ENCODE data around the gene ATF5.

ATF5 gene

DNA sequence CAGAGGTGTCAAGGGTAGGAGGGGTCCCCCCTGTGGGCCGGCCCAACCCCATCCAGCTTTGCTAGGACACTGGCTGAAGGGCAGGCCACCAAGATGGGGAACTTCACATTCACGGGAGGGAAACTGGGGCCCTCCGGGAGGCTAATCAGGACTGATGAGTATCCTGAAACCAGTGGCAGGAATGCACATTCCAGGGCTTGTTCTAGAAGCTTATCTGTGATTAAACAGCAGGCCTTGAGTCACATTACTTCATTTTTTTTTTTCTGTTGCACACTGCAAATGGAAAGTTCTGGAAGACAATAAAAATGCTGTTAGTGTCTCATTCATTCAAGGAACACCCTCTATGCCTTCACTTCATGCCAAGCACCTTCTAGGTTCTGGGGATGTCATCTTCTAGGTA is 47.5 kb downstream of the ATF5 start:
- H3K4me3 ChIP-seq (ENCODE audit: low read depth, low read length): no peak overlapping the region
- TF ChIP-seq, protein P1, sequence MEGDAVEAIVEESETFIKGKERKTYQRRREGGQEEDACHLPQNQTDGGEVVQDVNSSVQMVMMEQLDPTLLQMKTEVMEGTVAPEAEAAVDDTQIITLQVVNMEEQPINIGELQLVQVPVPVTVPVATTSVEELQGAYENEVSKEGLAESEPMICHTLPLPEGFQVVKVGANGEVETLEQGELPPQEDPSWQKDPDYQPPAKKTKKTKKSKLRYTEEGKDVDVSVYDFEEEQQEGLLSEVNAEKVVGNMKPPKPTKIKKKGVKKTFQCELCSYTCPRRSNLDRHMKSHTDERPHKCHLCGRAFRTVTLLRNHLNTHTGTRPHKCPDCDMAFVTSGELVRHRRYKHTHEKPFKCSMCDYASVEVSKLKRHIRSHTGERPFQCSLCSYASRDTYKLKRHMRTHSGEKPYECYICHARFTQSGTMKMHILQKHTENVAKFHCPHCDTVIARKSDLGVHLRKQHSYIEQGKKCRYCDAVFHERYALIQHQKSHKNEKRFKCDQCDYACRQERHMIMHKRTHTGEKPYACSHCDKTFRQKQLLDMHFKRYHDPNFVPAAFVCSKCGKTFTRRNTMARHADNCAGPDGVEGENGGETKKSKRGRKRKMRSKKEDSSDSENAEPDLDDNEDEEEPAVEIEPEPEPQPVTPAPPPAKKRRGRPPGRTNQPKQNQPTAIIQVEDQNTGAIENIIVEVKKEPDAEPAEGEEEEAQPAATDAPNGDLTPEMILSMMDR (IDR thresholded peaks at IDR 0.05; ENCODE audit: insufficient read depth, low read length, missing control alignments): no peak
- no peak for DNase-seq (ENCODE audit: low read depth, low spot score)
- ChIA-PET CTCF (interaction anchor here (1.0 kb wide), 1 partner anchor 39 kb away, joined by 3 read pairs; no protein-coding TSS in a partner anchor), POLR2A (no interaction called here)

DNA sequence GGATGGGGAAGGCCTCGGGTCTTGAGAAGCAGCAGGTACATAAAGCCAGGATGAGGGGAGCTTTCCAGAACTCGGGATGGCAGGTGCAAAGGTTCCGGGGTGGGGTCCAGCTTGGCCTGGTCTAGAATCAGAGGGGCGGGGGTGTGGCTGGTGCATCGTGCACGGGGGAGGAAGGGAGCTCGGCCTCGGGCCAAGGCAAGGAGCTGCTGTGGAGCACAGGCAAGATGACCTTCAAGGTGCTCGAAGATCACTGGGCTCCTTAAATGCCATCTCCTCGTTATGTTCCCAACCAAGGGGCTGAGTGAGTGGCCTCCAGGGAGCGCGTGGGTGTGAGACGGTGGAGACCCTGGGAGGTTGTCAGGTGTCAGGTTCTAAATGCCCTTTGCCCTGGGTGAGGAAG is 48.1 kb downstream of the ATF5 start:
- ChIA-PET CTCF (interaction anchor here (3.6 kb wide), 1 partner anchor 39 kb away, joined by 19 read pairs; no protein-coding TSS in a partner anchor), POLR2A (no interaction called here)
- no peak for DNase-seq (ENCODE audit: low read depth, low spot score)
- TF ChIP-seq, protein P1 (IDR thresholded peaks at IDR 0.05; ENCODE audit: insufficient read depth, low read length, missing control alignments): no peak
- no peak overlapping the region for H3K4me3 ChIP-seq (ENCODE audit: low read depth, low read length)

DNA sequence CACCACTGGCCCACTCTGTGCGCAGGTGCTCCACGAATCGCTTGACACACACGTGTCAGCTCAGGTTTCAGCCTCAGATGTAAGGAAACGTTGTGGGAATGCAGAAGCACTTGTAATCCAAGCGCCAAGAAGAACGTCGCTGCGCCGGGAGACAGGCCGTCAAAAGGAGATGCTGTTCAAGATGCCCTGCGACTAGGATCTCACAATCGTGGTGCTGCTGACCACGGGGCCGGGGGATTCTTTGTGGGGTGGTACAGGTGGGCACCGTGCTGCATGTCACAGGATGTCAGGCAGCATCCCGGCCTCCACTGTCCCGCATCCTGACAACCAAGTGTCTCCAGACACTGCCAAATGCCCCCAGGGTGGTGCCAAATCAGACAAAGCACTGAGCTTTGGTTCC is 48.9 kb downstream of the ATF5 start:
- TF ChIP-seq, protein P1 (IDR thresholded peaks at IDR 0.05; ENCODE audit: insufficient read depth, low read length, missing control alignments): no peak
- ChIA-PET CTCF (interaction anchor here (3.6 kb wide), 1 partner anchor 40 kb away, joined by 19 read pairs; no protein-coding TSS in a partner anchor), POLR2A (interaction anchor here (0.6 kb wide), 1 partner anchor 23 kb away, joined by 3 read pairs; no protein-coding TSS in a partner anchor)
- no peak overlapping the region for H3K4me3 ChIP-seq (ENCODE audit: low read depth, low read length)
- no peak for DNase-seq (ENCODE audit: low read depth, low spot score)

DNA sequence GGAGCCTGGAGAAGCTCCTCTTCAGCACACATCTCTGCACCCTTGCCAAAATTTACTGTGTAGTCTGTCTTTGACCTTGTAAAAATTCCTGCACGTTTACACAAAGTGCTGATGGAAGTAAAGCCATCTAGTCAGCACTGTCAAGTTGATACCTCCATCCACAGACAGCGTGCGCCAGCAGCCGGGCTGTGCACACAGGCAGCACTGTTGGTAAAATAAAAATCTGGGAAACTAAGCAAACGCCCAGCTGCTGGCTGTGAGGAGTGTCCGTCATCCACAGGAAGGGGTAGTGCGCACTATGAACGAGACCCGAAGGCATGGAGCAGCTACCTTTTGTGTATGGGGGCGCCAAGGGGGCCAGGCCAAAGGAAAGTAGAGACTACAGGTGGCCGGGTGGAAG is 49.3 kb downstream of the ATF5 start:
- no peak overlapping the region for H3K4me3 ChIP-seq (ENCODE audit: low read depth, low read length)
- DNase-seq (ENCODE audit: low read depth, low spot score): no peak
- ChIA-PET CTCF (interaction anchor here (3.6 kb wide), 1 partner anchor 41 kb away, joined by 19 read pairs; no protein-coding TSS in a partner anchor), POLR2A (interaction anchor here (0.6 kb wide), 1 partner anchor 24 kb away, joined by 3 read pairs; no protein-coding TSS in a partner anchor)
- TF ChIP-seq, protein P1 (IDR thresholded peaks at IDR 0.05; ENCODE audit: insufficient read depth, low read length, missing control alignments): no peak

DNA sequence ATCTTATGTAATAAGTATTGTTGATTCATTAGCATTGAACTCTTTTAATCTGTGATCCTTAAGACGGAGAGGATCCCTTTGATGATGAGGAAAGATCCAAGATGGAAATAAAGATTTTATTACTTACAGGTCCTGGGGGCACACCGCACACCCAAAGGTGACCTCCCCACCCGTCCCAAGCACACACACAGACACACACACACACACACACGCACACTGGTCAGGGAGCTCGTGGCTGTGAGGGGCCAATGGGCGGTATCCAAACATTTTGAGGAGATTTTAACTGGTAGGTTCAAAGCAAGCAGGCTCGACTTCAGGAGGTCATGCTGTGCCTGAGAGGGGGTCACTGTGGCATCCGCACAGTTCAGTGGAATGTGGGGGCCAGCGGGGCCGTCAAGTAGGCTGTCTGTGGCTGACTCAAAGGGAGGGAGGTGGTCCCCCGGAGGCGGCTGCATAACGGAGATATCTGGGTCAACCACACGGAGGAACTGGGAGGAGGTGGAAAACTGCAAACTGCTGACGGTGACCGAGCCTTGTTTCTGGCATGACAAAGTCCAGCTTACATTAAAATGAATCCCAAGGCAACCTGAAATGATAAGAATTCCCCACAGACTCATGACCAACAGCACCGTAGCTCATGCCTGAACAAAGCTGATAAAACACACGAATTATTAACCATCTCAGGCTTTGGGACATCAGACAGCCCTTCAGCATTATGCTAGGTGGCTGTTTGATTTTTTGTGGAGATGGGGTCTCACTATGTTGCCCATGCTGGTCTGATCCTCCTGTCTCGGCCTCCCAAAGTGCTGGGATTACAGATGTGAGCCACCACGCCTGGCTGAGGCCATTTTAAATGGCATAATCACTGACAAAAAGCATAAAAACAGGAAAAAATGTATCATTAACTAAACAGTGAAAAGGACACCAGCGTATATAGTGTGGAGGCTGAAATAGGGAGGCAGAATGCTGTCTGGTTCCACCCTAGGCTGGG is 52.9 kb downstream of the ATF5 start:
- TF ChIP-seq, protein P1 (IDR thresholded peaks at IDR 0.05; ENCODE audit: insufficient read depth, low read length, missing control alignments): no peak
- ChIA-PET CTCF (interaction anchor here (1.1 to 7.8 kb wide), 5 partner anchors 11 to 45 kb away, joined by 3 to 72 read pairs (median 6); no protein-coding TSS in a partner anchor), POLR2A (no interaction called here)
- DNase-seq (ENCODE audit: low read depth, low spot score): no peak
- no peak overlapping the region for H3K4me3 ChIP-seq (ENCODE audit: low read depth, low read length)

Data from AG04449 (cell line).